DMS79 treated with DMSO at 0.1 percent for 48 hours (cell line): ENCODE results near the gene MBD4.
A peak's percentile ranks its signal among the peaks of the same experiment; 100 is the strongest.
"Not testable (repeated sequence)": the region's sequence is repeated elsewhere in the genome, so short reads cannot be mapped to it uniquely, and the experiment has no call there.

Experiments used
- DNase-seq: peaks from one replicate; lab custom pipeline; 2025; lab: John Stamatoyannopoulos, UW

MBD4 gene

DNA sequence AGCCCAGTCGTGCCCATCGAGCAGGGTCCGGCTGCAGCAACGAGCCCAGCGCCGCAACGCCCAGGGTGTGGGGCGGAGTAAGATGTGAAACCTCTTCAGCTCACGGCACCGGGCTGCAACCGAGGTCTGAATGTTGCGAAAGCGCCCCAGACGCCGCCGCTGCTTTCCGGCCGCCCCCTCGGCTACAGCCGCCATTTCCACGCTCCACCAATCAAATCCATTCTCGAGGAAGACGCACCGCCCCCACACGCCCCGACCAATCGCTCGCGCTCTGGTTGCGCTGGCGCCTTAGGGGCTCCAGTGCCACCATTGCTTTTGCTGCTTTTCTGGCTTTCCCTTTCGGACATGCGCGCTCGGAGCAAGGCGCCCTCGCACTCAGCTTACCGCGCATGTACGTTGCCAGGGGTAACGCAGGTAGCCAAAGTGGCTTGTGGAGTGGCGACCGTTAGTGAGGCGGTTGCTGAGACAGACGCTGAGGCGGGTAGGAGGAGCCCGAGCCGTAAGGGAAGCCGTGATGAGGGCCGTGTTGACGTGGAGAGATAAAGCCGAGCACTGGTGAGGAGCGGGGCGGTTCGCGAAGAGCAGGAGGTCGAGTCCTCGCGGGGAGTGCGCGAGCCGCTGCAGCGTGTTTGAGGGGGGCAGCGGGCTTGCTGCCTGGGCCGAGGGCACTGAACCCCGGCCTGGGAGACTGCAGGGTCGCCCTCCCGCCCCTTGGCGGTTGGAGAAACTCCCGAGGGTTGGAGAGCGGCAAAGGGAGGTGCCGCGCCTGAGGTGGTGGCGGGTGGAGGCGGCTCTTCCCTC is at the start of gene MBD4, which contains the start of gene IFT122:
MBD4 (minus strand) TSS at position 132 of the 801 bp plus-strand sequence; CDS start at position 17, 115 bp downstream.
IFT122 (plus strand) TSS at position 408 of the 801 bp plus-strand sequence; CDS start at position 515, 107 bp downstream.
- peak; percentile 98 for DNase-seq

- DNase-seq, result not testable (repeated sequence)
Measured at GRCh38 chr3:129489258-129489657, 49.5 kb upstream of the MBD4 start.

DNA sequence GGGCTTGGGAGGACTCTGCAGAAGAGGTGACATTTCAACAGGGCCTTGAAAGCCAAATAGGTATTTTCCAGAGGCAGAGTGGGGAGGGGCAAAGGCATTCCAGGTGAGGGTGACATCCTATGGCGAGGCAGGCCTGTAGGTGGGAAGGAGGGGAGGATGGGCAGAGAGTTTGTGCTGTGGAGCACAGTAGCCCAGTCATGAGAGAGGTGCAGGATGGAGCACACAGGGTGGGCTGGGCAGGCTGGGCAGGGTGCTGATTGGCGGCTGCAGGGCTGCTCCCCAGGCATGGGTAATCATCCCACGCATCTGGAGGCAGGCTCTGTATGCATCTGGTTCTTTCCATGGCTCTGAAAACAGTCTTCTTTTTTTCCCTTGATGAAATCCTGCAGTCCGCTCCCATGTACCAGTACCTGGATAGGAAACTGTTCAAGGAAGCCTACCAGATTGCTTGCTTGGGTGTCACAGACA is 48.2 kb upstream of the MBD4 start:
- DNase-seq, result not testable (repeated sequence)

GRCh38 chr3:129487183-129487867 is 47.6 kb upstream of the MBD4 start:
- DNase-seq, result no peak

DNA sequence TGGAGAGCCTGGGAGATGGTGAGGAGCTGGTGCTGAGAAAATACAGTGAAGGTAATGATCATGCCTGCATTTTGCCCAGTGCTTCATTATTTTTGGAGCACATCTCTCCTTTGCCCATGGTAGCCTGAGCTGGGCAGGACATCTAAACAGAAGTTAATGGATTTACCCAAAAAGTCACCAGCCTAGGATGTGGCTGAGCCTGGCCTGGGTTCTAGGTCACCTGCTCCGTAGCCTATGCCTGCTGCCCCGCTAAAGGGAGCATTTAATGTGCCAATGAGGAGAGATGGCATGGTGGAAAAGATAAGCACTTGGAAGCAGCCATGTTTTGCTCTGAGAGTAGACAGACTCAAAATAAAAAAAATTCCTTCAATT is 46.9 kb upstream of the MBD4 start:
- DNase-seq, result no peak

DNA sequence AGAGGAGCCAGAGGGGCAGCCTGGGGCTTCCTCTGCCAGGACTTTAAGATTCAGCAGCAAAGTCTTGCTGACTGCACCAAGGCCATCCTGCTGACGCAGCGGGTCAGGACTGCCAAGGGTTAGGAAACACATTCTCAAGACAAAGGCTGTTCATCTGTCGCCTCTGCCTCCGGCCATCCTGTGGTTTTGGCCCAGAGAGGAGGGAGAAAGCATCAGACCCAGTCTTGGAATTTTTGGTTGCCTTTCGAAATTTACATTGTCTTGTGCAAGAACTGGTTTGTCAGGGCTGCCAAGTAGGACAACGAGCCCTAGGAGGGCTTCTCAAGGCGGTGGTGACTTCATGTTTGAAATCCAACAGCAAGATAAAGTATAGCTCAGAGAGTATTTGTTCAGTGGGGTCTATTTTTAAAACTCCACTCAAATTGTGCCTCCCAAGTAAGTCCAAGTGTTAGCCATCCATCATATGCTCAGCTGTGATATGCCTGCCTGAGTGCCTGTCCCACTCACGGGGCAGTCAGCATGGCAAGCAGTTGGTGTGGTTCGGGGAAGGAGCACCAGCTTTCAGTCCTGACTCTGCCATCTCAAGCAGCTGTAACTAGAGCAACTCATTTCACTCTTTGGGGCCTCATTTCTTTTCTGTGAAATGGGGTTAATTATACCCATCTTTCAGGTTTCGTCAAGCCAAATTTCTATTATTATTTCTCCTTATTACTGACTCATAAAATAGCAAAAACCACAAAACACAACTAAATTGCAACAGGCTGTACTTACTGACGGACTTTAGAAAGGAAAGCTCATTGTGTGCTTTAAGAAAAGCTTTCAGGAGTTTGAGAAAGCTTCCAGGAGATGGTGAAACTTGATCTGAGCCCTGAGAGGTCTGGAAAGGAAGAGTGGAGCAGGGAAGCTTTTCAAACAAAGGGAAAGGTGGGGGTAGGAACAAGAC is 46.2 kb upstream of the MBD4 start:
- peak; percentile 23 for DNase-seq

GRCh38 chr3:129485146-129485545 is 45.4 kb upstream of the MBD4 start:
- DNase-seq, result not testable (repeated sequence)

DNA sequence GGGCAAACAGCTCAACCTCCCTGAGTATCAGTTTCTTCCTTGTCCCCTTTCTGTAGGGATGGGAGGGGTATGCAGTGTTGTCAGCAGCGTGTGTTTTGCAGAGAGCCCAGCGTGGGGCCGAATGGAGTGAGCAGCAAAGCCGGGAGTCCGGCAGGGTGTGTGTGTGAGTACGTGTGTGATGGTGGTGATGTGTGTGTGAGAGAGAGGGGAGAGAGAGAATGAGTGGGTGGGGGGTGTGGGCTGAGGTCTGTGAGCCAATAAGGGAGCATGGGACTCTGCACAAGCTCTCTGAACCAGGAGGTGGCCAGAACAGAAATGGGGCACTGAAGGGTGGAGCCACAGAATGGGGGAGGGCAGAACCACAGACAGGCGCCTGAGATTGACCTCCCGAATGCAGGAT is 44.1 kb upstream of the MBD4 start:
- DNase-seq, result no peak

DNA sequence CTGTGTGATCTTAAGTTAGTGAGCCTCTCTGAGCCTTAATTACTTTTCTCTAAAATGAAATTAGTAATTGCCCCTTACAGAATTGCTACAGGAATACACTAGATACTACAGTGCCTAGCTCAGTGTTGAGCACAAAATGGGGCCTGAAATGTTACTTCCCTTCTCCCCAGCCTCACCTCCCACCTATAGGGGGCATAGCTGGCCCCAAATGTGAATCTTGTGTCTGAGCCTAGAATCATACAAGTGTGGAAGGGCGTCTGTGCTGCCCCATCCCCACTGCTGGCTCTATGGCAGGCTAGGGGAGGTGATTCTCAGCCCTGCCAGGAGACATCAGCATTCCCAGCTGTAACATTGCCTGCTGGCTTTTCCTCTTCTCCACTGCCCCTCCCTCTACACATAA is 43.0 kb upstream of the MBD4 start:
- DNase-seq, result no peak

- DNase-seq, result no peak
Measured at GRCh38 chr3:129481766-129482332, 42.1 kb upstream of the MBD4 start.

DNA sequence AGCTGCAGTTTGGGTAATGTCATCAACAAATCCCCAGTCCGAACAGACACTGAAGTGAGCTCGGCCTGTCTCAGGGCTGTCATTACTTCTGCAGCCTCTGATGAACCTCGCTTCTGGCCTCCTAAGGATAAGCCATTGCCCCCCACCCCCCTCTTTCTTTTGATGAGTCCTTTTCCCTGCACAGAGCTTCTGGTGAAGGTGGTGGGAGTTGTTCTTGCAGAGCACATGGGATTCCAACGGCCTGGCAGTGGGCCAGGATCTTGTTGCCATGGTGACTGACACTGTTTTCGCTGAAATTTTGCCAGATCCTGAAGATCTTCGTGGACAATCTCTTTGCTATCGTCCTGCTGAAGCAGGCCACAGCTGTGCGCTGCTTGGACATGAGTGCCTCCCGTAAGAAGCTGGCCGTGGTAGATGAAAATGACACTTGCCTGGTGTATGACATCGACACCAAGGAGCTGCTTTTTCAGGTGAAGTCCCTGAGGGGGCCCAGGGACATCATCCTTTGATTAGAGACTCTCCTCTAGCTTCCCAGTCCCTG is 41.5 kb upstream of the MBD4 start:
- DNase-seq, result not testable (repeated sequence)

DNA sequence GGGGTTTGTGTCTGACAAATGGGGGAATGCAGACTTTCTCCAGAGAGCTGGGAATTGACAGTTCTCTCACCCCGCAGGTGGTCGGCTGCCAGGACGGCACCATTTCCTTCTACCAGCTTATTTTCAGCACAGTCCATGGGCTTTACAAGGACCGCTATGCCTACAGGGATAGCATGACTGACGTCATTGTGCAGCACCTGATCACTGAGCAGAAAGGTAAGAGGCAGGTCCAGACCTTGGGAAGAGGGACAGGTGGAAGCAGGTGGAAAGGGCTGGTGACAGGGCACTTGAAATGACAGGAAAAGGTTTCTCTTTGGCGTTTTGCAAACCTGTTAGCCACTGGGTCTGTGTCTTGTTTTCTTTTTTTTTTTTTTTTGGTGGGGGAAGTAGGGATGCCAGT is 36.8 kb upstream of the MBD4 start:
- no peak for DNase-seq

- no peak for DNase-seq
Measured at GRCh38 chr3:129475863-129476262, 36.1 kb upstream of the MBD4 start.

DNA sequence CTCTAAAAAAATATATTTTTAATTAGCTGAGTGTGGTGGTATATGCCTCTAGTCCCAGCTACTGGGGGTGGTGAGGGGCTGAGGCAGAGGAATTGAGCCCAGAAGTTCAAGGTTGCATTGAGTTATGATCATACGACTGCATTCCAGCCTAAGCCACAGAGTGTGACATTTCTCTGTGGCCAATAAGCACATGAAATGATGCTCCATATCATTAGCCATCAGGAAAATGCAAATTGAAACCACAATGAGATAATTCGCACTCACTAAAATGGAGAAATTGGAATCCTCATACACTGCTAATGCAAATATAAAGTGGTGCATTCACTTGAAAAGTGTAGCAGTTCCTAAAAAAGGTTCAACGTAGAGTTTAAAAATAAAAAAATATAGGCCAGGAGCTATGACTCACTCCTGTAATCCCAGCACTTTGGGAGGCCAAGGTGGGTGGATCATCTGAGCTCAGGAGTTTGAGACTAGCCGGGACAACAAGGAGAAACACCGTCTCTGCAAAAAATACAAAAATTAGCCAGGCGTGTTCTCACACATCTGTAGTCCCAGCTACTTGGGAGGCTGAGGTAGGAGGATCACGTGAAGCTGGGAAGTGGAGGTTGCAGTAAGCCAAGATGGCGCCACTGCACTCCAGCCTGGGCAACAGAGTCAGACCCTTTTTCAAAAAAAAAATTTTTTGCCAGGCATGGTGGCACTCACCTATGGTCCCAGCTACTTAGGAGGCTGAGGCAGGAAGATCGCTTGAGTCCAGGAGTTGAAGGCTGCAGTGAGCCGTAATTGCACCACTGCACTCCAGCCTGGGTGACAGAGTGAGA is 35.4 kb upstream of the MBD4 start:
- DNase-seq, result no peak

GRCh38 chr3:129473769-129474152 is 34.0 kb upstream of the MBD4 start:
- no peak for DNase-seq

GRCh38 chr3:129473067-129473768 is 33.5 kb upstream of the MBD4 start:
- DNase-seq, result no peak

- no peak for DNase-seq
Measured at GRCh38 chr3:129470861-129471260, 31.1 kb upstream of the MBD4 start.

GRCh38 chr3:129469026-129469425 is 29.3 kb upstream of the MBD4 start:
- DNase-seq, result no peak

- DNase-seq, result no peak
Measured at GRCh38 chr3:129467932-129468331, 28.2 kb upstream of the MBD4 start.

DNA sequence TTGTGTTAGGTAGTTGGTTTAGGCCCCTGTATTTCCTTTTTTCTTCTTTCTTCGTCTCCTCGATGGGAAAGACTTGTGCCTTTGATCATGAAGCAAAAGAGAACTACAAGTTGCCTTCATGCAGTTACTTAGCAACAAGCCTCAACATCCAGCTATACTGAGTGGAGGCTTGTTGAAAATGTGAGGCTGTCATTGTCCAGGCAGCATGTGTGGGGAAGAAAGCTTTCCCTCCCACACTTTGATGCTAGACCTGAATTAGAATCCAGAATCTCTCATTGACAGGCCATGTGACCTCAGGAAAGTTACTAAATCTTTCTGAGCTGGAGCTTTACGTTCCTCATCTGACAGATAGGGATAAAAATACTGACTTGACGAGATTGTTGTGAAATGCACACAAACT is 24.0 kb upstream of the MBD4 start:
- no peak for DNase-seq
